Stimulated activated CD8-positive, alpha-beta memory T cell treated with anti-CD3 and anti-CD28 coated beads, Interleukin-2, amount 100 ng/mL, for 48 hours (primary cell): Measurements from ENCODE around the gene ZFHX2.

Source experiments
- DNase-seq, 2 donors: peaks; one replicate each; pipeline ENCODE4 v3.0.0-alpha.2; 2020; ENCODE audit warnings: low read depth in 2 of 2

The ZFHX2 gene

DNA sequence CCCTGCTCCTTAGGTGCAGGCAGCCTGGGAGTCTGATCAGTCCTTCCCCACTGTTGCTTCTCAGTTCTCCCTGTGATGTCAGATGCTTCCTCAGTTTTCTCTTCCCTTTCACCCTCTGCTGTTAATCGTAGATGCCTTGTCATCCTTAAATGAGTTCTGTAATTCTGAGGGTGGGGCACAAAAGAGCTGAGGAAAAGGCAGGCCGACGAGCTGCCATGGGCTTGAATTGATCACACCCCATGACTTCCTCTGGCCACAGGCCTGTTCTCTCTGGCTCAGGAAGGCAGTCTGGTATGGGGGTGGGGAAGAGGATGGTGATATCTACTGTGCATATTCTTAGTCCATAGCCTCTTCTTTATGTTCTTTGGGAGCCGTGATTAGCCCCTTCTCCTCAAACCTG, 21.3 kb upstream of the ZFHX2 start:
- DNase-seq, result no peak

DNA sequence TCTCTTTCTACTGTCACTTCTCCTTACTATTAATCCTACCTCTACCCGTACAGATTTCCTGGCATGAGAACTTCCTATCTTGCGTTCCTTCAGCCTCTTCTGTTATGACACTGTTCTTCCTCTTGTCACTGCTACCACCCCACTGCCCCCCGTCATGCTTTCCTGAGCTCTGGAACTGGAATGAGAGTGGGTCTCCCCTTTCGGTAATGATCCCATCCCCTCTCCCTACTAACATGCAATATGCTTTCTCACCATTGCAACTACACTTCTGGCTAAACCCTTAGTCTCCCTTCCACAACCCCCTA, 20.9 kb upstream of the ZFHX2 start:
- DNase-seq, result no peak

DNA sequence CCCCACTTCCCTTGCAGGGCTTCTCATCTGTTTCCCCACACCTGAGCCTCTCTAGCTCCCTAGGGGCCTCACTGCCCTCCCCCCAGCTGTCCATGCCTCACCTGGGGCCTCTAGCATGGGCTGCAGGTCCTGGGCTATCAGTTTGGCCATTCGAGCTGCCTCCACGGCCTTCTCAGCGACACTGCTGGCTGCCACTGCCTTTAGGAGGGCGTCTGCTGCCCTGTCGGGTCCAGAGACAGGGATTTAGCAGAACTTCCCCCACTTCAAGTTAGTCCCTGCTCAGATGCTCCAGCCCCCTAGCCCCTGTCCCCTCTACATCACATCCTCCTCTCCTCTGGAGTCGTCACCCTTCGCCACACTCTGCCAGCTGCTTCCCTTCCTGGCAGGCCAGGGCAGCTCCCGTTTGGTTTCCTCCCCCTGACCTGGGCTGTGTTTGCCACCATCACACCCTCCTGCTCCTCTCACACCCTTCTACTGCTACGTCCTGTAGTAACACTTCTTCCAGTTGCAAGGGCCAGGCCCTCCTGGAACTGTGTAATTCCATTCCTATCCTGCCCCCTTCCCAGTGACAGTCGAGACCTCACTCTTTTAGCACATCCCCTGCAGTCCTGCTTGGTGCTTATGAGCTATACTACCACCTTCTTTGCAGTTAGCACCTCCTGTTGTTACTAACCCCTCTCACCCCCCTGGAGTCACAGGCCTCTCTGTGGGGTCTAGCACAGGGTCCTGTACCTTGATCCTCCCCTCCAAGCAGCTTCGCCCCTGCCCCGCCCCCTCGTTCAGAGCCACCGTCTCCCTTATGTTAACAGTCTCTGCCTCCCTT, 20.3 kb upstream of the ZFHX2 start:
- no peak for DNase-seq

DNA sequence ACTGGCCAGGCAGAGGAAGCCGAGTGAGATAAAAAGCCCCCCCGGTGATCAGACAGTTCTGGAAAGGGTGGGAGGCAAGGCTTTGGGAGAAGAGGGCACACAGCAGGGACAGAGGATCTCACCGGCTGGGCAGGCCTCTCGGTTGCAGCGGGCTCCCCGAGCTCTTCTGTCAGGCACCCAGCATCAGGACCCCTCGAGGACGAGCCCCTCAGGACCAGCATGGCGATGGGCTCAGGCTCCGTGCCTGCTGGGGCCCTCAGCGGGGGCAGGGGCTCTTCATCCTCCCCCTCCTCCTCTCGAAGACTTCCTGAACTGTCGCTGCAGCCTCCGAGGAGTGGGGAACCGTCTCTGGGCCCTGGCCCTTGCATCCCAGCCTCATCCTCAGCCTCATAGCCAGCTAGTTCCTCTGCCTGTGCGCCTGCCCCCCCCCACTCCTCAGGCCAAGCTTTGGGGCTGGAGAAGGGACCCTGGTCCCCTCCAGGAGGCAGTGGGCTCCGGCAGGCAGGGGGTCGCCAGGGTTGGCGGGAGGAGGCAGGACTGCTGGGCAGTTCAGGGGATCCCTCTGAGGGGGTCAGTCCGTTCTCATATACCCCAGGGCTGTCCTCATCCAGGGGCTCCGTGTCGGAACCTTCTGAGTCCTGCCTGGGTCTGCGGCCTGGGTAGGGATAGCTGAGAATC, 19.4 kb upstream of the ZFHX2 start:
- no peak for DNase-seq

DNA sequence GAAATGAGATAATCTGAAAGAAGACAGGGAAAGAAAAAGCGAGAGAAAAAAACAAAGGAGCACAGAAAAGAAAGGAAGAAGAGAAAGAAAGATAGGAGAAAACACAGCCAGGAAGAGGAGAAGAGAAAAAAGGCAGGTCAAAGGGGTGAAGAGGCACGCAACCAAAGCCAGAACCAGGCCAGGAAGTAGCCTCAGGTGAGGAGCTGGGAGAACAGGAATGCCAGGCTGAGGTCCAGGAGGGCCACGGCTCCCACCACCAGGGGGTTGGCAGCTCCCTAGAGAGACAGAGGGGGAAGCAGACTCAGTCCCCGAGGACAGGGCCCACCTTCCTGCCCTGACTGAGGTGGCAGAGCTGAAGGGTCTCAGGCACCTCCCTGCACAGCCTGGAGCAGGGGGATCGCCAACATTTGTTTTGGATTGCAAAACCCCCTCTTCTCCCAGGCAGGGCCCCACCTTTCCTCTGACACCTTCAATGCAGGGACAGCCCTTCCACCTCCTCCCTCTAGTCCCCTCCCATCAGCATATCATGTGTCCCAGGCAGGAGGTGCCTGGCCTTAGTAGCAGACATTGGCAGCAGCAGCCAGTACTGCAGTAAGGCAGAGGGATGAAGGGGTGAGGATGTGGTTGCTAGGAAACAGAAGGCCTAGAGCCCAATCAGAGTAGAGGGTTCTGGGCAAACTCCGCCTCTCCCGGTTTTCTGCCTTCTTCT, 18.0 kb upstream of the ZFHX2 start:
- no peak for DNase-seq

DNA sequence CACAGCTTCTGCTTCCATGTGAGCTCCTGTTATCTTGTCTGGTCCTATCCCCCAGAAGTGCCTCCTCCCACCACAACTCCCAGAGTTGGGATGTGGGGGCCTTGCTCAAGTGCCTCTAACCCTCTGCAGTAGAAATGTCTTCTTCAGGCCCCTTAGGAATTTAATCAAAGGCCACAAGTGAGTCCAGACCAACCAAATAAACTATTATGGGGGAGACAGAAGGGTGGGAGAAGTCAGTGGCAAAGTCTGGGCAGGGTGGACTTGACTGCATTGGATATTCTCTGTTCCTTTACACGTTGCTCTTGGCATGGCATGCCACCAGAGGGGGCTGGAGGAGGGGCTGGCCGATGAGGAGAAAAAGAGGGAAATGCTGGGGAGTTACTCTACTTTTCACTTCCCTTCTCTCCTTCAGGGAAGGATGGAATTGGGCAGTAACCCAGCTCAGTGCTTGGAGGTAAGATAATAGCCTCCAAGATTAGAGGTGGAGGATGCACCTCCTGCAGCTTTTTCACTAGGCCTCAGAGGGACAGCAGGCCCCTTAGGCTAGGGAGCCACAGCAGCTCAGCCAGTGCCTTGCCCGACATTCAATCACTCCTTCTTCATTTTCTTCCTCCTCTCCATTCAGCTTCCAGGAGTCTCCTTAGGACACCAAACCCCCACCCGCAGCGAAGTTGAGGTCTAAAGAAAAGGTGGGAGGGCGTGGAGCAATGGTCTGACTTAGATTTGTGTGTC, 17.2 kb upstream of the ZFHX2 start:
- DNase-seq, result no peak

DNA sequence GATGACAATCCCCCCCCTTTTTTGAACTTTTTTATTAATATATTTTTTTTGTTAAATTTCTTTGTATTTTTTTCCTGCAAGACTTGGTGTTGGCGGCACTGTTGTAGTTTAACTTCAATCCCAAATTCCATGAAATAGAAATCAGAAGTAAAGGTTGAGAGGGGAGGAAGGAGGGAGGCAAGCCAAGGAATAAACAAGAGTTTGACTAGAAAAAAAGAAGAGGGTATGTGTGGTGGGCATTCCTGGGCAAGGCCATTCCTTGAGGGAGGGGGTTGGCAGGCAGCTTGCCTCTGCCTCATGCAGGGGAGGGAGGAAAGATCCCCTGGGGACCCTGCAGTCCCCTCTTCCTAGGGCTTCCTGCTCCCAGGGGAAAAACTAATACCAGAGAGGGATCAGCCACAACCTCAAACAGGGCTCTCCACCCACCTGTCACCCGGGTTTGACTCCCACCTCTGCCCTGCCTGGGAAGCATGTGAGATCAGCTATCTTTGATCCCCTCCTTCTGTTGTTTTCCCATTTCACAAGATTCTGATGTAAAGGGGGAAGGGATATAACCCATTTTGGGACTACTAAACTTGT, 16.5 kb upstream of the ZFHX2 start:
- DNase-seq, result no peak

DNA sequence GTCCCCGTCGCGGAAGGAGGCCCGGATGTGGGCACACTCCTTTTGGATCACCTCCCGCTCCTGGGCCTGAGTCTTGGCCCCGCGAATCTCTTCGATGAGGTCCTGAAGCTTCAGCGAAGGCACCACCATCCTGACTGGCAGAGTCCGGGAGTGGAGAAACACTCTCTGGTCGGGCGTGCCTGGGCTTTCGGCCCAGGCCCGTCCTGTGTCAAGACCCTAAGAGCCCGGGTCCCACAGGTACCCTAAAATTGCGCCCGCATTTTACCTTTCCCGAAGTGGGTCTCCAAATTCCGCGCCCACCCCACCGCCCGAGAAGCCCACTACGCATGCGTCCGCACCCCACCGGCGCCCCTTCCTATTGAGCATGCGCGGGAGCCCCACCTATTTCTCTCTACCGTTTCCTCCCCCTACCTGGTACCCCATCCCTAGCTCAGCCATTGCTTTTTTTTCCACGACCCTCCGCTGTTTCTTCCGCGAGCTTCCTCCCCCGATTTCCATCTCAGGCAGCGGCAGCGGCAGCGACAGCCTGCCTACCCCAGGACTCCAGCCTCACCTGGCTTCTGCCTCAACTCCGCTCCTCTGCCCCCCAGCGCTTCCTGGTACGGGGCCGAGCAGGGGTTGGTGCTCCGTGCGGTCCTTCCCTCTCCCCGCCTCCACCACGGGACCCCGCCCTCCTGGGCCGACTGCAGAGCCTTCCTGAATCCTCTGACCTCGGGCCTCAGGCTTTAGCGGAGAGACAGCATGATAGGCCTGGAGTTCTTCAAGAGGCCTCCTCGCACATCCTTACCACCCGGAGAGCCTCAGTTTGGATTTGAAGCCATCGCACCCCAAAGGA, 15.8 kb upstream of the ZFHX2 start, which contains the start of gene AP1G2:
TSS of gene AP1G2 (minus strand) at position 606 of the 835 bp plus-strand sequence. CDS start at position 129, 477 bp downstream.
- DNase-seq, result peak; percentile 86 to 88

DNA sequence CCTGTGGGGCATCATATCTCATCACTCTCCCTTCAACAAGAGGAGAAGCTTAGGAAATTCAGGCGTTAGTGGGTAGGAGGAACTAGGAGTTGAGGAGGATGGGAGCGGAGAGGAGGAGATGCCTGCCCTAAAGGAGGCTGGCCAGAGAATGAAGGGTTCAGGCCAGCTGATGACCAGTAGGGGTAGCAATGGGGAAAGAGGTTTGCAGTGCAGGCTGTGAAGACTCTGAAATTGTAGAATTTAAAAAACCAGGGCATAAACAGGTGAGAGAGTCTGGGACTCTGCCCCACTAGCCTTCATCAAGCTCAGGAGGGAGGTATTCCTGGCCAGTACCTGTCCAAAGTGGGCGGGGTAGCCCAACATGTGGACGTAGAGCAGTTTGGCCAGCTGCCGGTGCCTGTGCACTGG, 15.2 kb upstream of the ZFHX2 start:
- no peak for DNase-seq

DNA sequence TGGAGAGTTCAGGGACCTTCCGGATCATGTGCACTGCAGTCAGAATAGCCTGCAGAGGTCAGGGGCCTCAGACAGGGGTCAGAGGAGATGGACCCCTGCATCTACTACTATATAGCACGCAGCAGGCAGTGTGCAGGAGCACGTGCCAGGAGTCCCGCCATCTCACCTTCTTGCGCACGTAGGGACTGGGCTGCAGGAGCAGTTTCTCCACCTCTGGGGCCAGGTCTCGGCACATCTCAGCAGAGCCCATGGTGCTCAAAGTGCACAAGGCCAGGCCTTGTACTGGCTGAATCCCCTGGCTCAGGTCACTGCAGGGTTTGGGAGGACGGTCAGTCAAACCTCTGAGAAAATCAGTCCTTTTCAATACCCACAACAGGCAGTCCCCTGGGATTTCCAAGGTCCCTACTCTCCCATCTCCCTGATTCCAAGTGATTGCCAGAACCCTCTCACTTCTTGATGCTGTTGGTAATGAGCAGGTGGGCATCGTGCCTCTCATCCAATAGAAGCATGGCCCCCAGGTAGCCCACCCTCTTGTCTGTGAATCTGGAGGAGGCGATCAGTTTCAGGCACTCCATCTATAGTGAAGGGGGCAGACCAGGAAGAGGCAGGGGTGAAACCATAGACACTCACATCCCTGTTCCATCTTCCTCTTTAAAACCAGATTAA, 14.7 kb upstream of the ZFHX2 start:
- no peak for DNase-seq

DNA sequence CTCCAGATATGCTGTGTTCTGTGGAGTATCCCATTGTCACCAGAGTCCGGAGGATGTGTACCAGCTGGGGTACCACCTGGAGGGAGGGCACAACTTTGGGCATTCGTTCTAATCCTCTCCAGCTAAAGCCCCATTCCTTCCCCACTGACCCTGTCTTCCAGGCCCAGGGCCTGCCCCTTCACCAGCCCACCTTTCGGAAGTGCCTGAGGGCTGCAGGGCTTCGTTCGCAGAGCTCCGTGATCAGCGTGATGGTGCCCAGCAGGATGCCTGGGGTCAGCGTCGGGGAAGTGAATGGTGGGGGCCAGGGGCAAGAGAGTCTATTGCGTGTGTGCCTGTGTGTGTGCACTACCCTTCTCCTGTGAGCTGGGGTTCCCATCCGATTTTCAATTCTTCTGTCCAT, 14.1 kb upstream of the ZFHX2 start:
- DNase-seq, result no peak

DNA sequence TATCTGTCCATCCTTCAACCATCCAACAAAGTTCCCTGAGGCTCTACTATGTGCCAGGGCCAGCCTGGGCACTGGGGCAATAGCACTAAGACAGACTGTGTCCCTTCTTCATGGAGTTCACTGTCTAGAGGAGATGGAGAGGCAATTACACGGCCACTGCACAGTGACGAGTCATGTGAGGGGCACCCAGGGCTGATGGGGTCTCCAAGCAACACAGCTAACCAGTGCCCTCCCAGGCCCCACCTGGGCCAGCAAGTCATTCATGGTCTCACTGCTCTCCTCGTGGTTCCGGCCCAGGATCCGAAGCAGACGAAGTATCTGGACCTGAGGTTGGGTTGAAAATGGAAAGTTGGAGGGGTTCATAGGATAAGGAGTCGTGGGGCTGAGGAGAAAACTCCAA, 13.3 kb upstream of the ZFHX2 start:
- no peak for DNase-seq

DNA sequence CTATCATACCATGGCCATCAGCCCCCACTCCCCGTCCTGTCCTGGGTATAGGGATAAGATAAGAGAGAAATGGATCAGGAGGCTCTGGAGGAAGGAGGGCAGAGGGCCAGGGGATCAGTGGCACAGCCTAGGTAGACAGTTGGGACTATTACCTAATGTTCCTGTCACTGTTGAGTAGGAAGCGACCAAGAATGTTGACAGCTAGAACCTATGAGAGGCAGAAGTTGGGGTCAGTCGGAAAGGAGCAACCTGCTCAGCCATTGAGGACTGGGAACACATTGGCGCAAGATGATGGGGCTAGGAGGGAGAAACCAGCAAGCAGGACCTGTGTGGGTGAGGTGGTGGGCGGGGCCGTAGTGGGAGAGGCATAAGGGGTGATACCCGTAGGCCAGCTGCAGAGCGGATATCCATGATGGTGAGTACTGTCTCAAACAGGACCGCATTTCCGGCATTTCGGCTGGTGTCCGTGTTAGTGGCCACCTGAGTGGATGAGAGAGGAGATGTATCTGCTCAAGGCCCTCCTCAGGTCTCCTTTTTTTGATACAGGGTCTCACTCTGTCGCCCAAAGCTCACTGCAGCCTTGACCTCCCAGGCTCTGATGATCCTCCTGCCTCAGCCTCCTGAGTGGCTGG, 12.7 kb upstream of the ZFHX2 start:
- no peak for DNase-seq

DNA sequence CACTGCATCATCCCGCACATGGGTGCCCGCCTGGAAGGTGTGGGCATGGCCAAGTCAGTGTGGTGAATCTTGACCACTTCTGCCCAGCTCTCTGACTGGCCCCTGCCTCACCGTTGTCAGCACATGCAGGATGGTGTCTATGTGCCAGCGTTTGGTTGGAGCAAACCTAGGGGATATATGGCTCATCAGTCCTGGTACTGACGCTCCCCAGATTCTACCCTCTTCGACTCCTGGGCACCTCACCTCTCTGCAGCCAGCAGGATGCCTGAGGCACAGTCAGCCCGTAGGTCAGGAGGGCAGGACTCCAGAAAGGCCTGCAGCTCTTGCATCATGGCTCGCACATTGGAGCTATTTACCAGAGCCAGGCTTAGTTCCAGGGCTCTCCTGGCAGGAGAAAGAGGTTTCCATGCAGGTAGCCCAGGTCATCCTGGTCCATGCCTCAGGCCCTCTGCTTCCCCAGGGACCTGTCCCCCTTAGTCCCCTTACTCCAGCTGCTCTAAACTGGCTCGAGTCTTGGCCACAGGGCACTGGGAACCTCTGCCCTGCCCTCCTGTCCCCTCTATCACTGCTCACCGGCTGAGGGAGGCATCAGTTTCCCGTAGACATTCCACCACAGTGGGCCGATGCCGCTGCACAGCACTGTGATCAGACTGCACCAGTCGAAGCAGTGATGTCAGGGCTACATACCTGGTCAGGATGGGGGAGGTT, 12.1 kb upstream of the ZFHX2 start:
- DNase-seq, result no peak

DNA sequence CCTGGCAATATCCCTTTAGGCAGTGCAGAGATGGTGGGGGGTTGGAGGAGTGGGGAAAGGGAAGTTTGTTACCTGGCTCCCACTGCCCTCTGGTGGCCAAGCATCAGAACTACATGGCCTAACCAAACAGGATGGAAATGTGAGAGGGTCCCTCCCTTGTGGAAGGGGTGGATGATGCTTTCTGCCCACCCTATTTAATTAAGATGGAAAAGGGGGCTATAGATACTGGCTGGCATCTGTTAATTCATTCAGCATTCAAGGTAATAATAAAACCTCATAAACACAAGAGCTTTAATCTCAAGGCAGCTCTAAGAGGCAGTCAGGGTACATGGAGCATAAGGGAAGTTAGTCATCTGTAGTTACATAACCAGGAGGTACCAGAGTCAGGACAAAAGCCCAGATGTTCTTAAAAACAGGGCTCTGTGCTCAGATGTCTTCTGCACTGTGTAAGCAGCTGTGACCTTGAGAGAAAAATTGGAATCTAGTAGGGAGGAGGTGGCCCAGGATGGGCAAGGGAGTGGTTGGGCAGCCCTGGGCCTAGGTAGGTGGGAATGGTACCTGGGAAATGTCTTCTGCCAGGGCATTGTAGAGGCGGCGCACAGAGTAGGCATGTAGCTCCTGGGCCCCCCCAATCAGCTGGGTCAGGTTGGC, 11.4 kb upstream of the ZFHX2 start:
- DNase-seq, result peak in 1 of 2 donors; percentile 33

DNA sequence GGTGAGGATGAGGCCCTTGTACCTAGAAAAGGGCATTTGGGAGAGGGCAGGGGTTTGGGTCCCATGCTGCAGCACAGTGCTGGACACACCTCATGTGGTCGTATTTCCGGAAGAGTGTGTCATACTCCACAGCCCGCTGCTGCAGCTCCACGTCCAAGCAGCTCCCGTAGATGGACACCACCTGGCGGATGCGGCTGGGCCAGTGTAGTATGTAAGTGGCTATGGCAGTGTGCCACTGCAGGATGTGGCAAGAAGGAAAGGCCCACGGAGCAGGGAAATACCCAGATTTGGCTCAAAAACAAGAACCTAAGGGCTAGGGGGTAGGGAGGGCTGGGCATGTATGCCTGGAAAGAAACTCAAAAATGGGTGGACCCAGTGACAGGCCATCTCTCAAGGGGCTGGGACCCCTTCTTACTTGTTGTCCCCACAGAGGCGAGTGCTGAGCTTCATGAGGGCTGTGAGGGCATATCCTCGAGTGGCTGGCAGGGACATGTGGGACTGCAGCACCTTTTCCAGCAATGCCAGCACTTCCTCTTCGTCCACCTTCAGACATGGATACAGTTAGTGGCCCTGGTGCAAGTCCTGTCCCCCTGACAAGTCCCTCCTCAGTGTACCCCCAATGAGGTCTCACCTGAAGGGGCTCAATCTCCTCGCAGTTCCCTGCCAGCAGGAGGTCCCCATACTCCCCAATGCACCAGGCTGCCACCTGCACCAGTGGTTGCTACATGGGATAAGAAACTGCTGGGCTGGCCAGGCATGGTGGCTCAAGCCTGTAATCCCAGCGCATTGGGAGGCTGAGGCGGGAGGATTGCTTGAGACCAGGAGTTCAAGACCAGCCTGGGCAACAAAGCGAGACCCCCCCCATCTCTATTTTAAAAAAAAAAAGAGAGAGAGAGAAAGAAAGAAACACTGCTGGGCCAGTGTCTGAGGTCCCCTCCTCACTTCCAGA, 10.6 kb upstream of the ZFHX2 start:
- no peak for DNase-seq

DNA sequence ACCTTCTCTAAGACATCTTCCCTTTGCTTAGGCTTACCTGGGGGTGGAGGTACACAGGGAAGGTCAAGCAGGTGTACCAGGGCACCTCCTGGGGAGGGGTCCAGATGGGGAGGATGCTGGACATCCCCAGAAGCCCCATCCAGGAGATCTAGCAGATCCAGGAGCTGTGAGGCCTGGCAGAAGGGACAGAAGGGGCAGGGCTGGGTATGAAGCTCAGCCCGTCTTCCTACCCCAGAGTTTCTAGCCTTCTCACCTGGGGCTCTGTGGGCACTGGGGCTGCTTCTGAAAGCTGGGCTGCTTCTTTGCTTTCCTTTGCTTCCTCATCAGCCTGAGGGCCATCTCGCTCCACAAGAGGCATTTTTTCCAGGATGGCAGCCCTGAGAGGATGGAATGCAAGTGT, 9.7 kb upstream of the ZFHX2 start:
- DNase-seq, result no peak
